Activated CD8-positive, alpha-beta T cell treated with anti-CD3 and anti-CD28 coated beads for 36 hours (primary cell): ENCODE results near the gene HAX1. TPM values are rescaled to one million over a fixed set of nuclear protein-coding genes. Genes with fewer than 3 reads are reported as not detected.

ENCODE experiments used
- ATAC-seq: fragments of 200-7000 bp; cut with Tn5 transposase; one replicate; pipeline ENCODE4 v1.10.0; 2021; ENCODE audit warnings: mild to moderate bottlenecking, moderate library complexity
- CTCF ChIA-PET: fragments of 350-600 bp; sonication (Branson Sonifier 250); formaldehyde crosslinking; loops from one replicate; lab custom pipeline; 2021; ENCODE audit warnings: antibody characterized with exemption; lab: Charles Lee
- POLR2A ChIA-PET: fragments of 350-600 bp; sonication (Branson Sonifier 250); formaldehyde crosslinking; loops from one replicate; lab custom pipeline; 2021; ENCODE audit warnings: antibody characterized with exemption; lab: Charles Lee
- DNase-seq: peaks from one replicate; pipeline ENCODE4 v3.0.0-alpha.2; 2020
- H3K27ac Mint-ChIP-seq: one replicate; pipeline ENCODE4 v1.8.0; 2021; ENCODE audit warnings: mild to moderate bottlenecking, mixed read lengths
- H3K27me3 Mint-ChIP-seq: one replicate; pipeline ENCODE4 v1.8.0; 2021; ENCODE audit warnings: mixed read lengths
- H3K36me3 Mint-ChIP-seq: one replicate; pipeline ENCODE4 v1.8.0; 2021; ENCODE audit warnings: low read depth, mixed read lengths
- H3K4me1 Mint-ChIP-seq: one replicate; pipeline ENCODE4 v1.8.0; 2021; ENCODE audit warnings: low read depth, mixed read lengths
- H3K4me3 Mint-ChIP-seq: one replicate; pipeline ENCODE4 v1.8.0; 2021; ENCODE audit warnings: mild to moderate bottlenecking, moderate library complexity, mixed read lengths
- H3K9me3 Mint-ChIP-seq: one replicate; pipeline ENCODE4 v1.8.0; 2021; ENCODE audit warnings: mixed read lengths
- CTCF ChIP-seq: fragments of 200-600 bp; IDR thresholded peaks from one replicate; pipeline ENCODE4 v1.8.0; 2022; ENCODE audit warnings: antibody characterized with exemption, mild to moderate bottlenecking
- intact Hi-C: fragments of 100-400 bp; cut with micrococcal nuclease; formaldehyde crosslinking; loops from one replicate; pipeline ENCODE4 v1.10.0; 2022
- total RNA-seq, 2 experiments: library from RNA; stranded (reverse); gene quantifications; one replicate each; pipeline ENCODE4 v1.2.3, GENCODE V29; 2021

The HAX1 gene
- total RNA-seq, 2 experiments from 2014 or later: 163 to 170 TPM

GRCh38 chr1:154236855-154237254 is 35.6 kb upstream of the HAX1 start:
- no peak for ATAC-seq
- H3K36me3 Mint-ChIP-seq: peaks cover 60% of the 10 kb centered on the region

DNA sequence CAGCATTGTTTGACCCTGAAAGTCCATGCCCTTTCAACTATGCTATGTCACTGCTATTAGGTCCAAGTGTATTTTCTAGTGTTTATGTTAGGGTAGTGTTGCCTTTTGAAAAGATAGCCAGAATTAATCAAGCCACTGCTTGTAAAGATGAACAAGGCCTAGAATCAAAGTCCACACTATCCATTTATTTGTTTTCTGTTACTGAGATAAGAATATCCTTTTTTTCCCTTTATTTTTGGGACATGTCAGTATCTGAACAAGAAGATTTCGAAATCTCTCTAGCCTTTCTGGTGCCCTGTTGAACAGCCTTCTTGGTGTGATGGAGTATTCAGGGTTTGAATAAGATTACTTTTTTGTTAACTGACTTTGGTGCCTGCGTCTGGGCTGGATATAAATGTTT is 35.0 kb upstream of the HAX1 start:
- peaks cover 60% of the 10 kb centered on the region for H3K36me3 Mint-ChIP-seq
- no peak for TF ChIP-seq CTCF
- ChIA-PET CTCF (no interaction called here), POLR2A (no interaction called here)
- H3K9me3 Mint-ChIP-seq: no peaks in the 10 kb centered on the region
- no peak for ATAC-seq
- no peak for DNase-seq
- H3K4me3 Mint-ChIP-seq: no peak overlapping the region
- intact Hi-C loops: no loop called here
- no peaks in the 10 kb centered on the region for H3K27me3 Mint-ChIP-seq
- H3K27ac Mint-ChIP-seq: peak overlapping the region; percentile 59
- H3K4me1 Mint-ChIP-seq: peaks cover 31% of the 10 kb centered on the region

More at GRCh38 chr1:154236855-154237254, 35.6 kb upstream of the HAX1 start:
- peaks cover 27% of the 10 kb centered on the region for H3K4me1 Mint-ChIP-seq
- H3K4me3 Mint-ChIP-seq: no peak overlapping the region
- TF ChIP-seq CTCF: no peak
- ChIA-PET CTCF (no interaction called here), POLR2A (interaction anchor here (0.9 kb wide), 1 partner anchor 13 kb away, joined by 3 read pairs; no protein-coding TSS in a partner anchor)
- H3K27ac Mint-ChIP-seq: no peak overlapping the region
- no peaks in the 10 kb centered on the region for H3K9me3 Mint-ChIP-seq
- no peaks in the 10 kb centered on the region for H3K27me3 Mint-ChIP-seq
- DNase-seq: no peak
- intact Hi-C loops: no loop called here

DNA sequence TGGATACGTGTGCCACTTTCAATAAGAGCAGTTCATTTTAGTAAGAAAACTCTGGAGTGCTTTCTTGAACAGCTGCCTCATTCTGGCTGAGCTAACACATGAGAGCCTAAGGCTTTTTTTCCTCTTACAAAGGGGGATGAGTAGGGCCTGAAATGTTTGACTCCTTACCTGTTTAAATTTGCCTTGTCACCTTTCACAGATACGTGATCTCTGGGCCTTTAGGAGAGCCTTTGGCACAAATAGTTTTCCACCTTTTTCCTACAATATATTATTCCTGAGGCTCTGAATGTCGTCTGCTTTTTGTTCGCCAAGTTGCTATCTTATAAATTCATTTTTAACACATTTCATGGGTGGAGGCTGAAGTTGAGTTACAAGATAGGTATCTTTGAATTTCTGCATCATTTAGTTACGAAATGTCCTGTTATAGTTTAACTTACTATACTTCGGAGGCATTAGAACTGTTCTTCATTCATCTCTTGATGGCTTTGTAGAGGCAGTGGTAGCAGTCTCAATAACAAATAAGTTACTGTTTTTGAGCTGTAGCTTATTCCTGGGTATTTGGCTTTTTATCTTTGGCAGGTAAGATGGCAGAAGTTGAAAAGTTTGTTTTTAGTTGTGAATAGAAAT is 34.4 kb upstream of the HAX1 start:
- H3K4me1 Mint-ChIP-seq: peaks cover 32% of the 10 kb centered on the region
- H3K9me3 Mint-ChIP-seq: no peaks in the 10 kb centered on the region
- ChIA-PET POLR2A (no interaction called here), CTCF (interaction anchor here (0.8 kb wide), 1 partner anchor 97 kb away, joined by 3 read pairs; no protein-coding TSS in a partner anchor)
- DNase-seq: no peak
- peak overlapping the region; percentile 59 for H3K27ac Mint-ChIP-seq
- TF ChIP-seq CTCF: no peak
- no peak for ATAC-seq
- H3K36me3 Mint-ChIP-seq: peaks cover 65% of the 10 kb centered on the region
- H3K4me3 Mint-ChIP-seq: no peak overlapping the region
- no peaks in the 10 kb centered on the region for H3K27me3 Mint-ChIP-seq
- intact Hi-C loops: no loop called here

DNA sequence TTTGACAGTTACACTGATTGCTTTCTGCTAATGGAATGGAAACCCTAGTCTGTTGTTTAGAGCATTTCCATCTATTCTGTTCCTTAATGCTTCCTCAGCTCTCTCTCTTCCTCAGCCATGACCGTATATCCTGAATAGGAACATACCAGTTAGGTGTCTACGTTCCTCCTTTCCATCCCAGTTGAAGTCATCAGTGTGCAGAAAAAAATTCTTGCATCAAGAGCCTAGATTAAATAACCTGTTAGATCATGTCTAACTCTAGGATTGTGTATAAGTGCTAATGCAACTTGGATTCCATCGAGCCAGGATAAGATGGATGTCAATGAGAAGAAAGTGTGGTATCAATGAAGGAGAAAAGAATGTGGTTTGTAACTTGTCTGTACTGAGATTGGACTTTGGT is 32.9 kb upstream of the HAX1 start:
- peaks cover 32% of the 10 kb centered on the region for H3K4me1 Mint-ChIP-seq
- ATAC-seq (no peak), DNase-seq (no peak)
- no peaks in the 10 kb centered on the region for H3K27me3 Mint-ChIP-seq
- ChIA-PET CTCF (interaction anchor here (1.3 to 1.5 kb wide), 2 partner anchors 22 to 93 kb away, joined by 3 to 4 read pairs; no protein-coding TSS in a partner anchor), POLR2A (interaction anchor here (1.0 to 1.4 kb wide), 4 partner anchors 17 to 26 kb away, joined by 3 to 4 read pairs (median 3); no protein-coding TSS in a partner anchor)
- intact Hi-C loops: no loop called here
- H3K9me3 Mint-ChIP-seq: no peaks in the 10 kb centered on the region
- peak overlapping the region; percentile 53 for H3K27ac Mint-ChIP-seq
- TF ChIP-seq CTCF: no peak
- H3K4me3 Mint-ChIP-seq: no peak overlapping the region
- H3K36me3 Mint-ChIP-seq: peaks cover 72% of the 10 kb centered on the region

GRCh38 chr1:154240294-154240833 is 32.1 kb upstream of the HAX1 start:
- CTCF ChIA-PET: interaction anchor here (1.0 to 1.3 kb wide), 2 partner anchors 21 to 92 kb away, joined by 3 read pairs; no protein-coding TSS in a partner anchor
- DNase-seq (no peak), ATAC-seq (no peak)
- peaks cover 71% of the 10 kb centered on the region for H3K36me3 Mint-ChIP-seq
- H3K9me3 Mint-ChIP-seq: no peaks in the 10 kb centered on the region
- intact Hi-C loops: no loop called here
- TF ChIP-seq CTCF: no peak
- H3K27me3 Mint-ChIP-seq: no peaks in the 10 kb centered on the region
- H3K27ac Mint-ChIP-seq: peak overlapping the region; percentile 53
- no peak overlapping the region for H3K4me3 Mint-ChIP-seq
- POLR2A ChIA-PET: interaction anchor here (1.1 to 1.4 kb wide), 2 partner anchors 25 to 27 kb away, joined by 3 to 4 read pairs; no protein-coding TSS in a partner anchor
- H3K4me1 Mint-ChIP-seq: peaks cover 32% of the 10 kb centered on the region
